22Rv1 (cell line): ENCODE results near the gene TNK2.
A peak's percentile ranks its signal among the peaks of the same experiment; 100 is the strongest.
"Not testable (repeated sequence)": the region's sequence is repeated elsewhere in the genome, so short reads cannot be mapped to it uniquely, and the experiment has no call there.

Experiments used
- H3K27ac ChIP-seq: fragments of 450-650 bp; 2 replicates; pipeline ENCODE4 v1.5.1; 2017
- CTCF ChIP-seq: fragments of 450-650 bp; IDR thresholded peaks from 2 replicates; pipeline ENCODE4 v1.5.1; 2017; ENCODE audit warnings: mild to moderate bottlenecking
- ZFX ChIP-seq: fragments of 450-650 bp; IDR thresholded peaks from 2 replicates; pipeline ENCODE4 v1.6.1; 2017; ENCODE audit warnings: antibody characterized with exemption, borderline replicate concordance

Gene TNK2

GRCh38 chr3:195907934-195908693 is at the start of gene TNK2:
Gene TNK2 (minus strand): TSS chr3:195908551. CDS start chr3:195888588, 19,963 bp downstream.
- peak within 1 kb of the TSS; percentile 71 for H3K27ac ChIP-seq
- TF ChIP-seq ZFX (no peak), CTCF (no peak)

- no peak for TF ChIP-seq CTCF
- no peak for TF ChIP-seq ZFX
- H3K27ac ChIP-seq = no peak overlapping the region
Measured at GRCh38 chr3:195956577-195956976, 48.2 kb upstream of the TNK2 start.

- 0 out of 2 replicates have a peak overlapping the region, but pooled peaks have one; percentile 27 for H3K27ac ChIP-seq
Measured at GRCh38 chr3:195955416-195955841, 47.1 kb upstream of the TNK2 start.

- H3K27ac ChIP-seq = not testable (repeated sequence)
Measured at GRCh38 chr3:195954752-195955119, 46.4 kb upstream of the TNK2 start.

- not testable (repeated sequence) for H3K27ac ChIP-seq
Measured at GRCh38 chr3:195954052-195954751, 45.9 kb upstream of the TNK2 start.

- H3K27ac ChIP-seq = not testable (repeated sequence)
Measured at GRCh38 chr3:195952590-195952989, 44.2 kb upstream of the TNK2 start.

- H3K27ac ChIP-seq = not testable (repeated sequence)
Measured at GRCh38 chr3:195951443-195952177, 43.3 kb upstream of the TNK2 start.

- not testable (repeated sequence) for H3K27ac ChIP-seq
Measured at GRCh38 chr3:195950731-195951130, 42.4 kb upstream of the TNK2 start.

- H3K27ac ChIP-seq = not testable (repeated sequence)
Measured at GRCh38 chr3:195950164-195950563, 41.8 kb upstream of the TNK2 start.

GRCh38 chr3:195946910-195947699 is 38.8 kb upstream of the TNK2 start:
- not testable (repeated sequence) for H3K27ac ChIP-seq

GRCh38 chr3:195941265-195941815 is 33.0 kb upstream of the TNK2 start:
- H3K27ac ChIP-seq = not testable (repeated sequence)

GRCh38 chr3:195940806-195941205 is 32.5 kb upstream of the TNK2 start:
- not testable (repeated sequence) for H3K27ac ChIP-seq

GRCh38 chr3:195939526-195940470 is 31.4 kb upstream of the TNK2 start:
- H3K27ac ChIP-seq = not testable (repeated sequence)

- not testable (repeated sequence) for H3K27ac ChIP-seq
Measured at GRCh38 chr3:195933044-195933430, 24.7 kb upstream of the TNK2 start.
